ENCODE data around the gene ACKR3.

GRCh38 chr2:236525411-236525997, 44.1 kb upstream of the ACKR3 start:
- no peak for TF ChIP-seq CTCF (IDR thresholded peaks at IDR 0.05)
- no peak for TF ChIP-seq POLR2A (IDR thresholded peaks at IDR 0.05)
- no peak for TF ChIP-seq EP300 (IDR thresholded peaks at IDR 0.05)

All from tibial nerve (tissue), 4 donors.